HG03045 (cell line): ENCODE data around the gene PLAAT4.

Experiments
- ATAC-seq: cut with Tn5 transposase; IDR thresholded peaks from one replicate; pipeline ENCODE4 v1.9.1; 2021; ENCODE audit warnings: mild to moderate bottlenecking, moderate library complexity; ENCODE audit not compliant: unreplicated experiment

The PLAAT4 gene

GRCh38 chr11:63536669-63537292 is at the start of gene PLAAT4:
Gene PLAAT4 (plus strand): TSS chr11:63536808. CDS start chr11:63536869, 61 bp downstream.
- no peak for ATAC-seq

- no peak for ATAC-seq
Observed at GRCh38 chr11:63488789-63489188, 47.8 kb upstream of the PLAAT4 start.

- ATAC-seq = no peak
Observed at GRCh38 chr11:63489879-63490278, 46.7 kb upstream of the PLAAT4 start.

- ATAC-seq = no peak
Observed at GRCh38 chr11:63490551-63491239, 45.9 kb upstream of the PLAAT4 start, which contains the start of gene PLAAT5. Gene PLAAT5 (minus strand): TSS chr11:63491167. CDS start chr11:63491034, 133 bp downstream.

- ATAC-seq = no peak
Observed at GRCh38 chr11:63491240-63491587, 45.4 kb upstream of the PLAAT4 start.

GRCh38 chr11:63491636-63492372 is 44.8 kb upstream of the PLAAT4 start:
- no peak for ATAC-seq

GRCh38 chr11:63492441-63492840 is 44.2 kb upstream of the PLAAT4 start:
- ATAC-seq = no peak

GRCh38 chr11:63493127-63493526 is 43.5 kb upstream of the PLAAT4 start:
- no peak for ATAC-seq

GRCh38 chr11:63494975-63495374 is 41.6 kb upstream of the PLAAT4 start:
- no peak for ATAC-seq

- ATAC-seq = no peak
Observed at GRCh38 chr11:63499874-63500273, 36.7 kb upstream of the PLAAT4 start.

- ATAC-seq = no peak
Observed at GRCh38 chr11:63501236-63501635, 35.4 kb upstream of the PLAAT4 start.

- no peak for ATAC-seq
Observed at GRCh38 chr11:63502252-63502820, 34.3 kb upstream of the PLAAT4 start.

GRCh38 chr11:63503492-63503891 is 33.1 kb upstream of the PLAAT4 start:
- no peak for ATAC-seq

GRCh38 chr11:63504054-63504453 is 32.6 kb upstream of the PLAAT4 start:
- ATAC-seq = no peak

GRCh38 chr11:63504933-63505586 is 31.5 kb upstream of the PLAAT4 start:
- ATAC-seq = no peak

GRCh38 chr11:63505857-63506528 is 30.6 kb upstream of the PLAAT4 start, which contains the start of gene LGALS12:
Gene LGALS12 (plus strand): TSS chr11:63506084. CDS start chr11:63506459, 375 bp downstream.
- ATAC-seq = no peak

GRCh38 chr11:63506876-63507275 is 29.7 kb upstream of the PLAAT4 start:
- ATAC-seq = no peak

- no peak for ATAC-seq
Observed at GRCh38 chr11:63507511-63507910, 29.1 kb upstream of the PLAAT4 start.

- no peak for ATAC-seq
Observed at GRCh38 chr11:63508009-63508408, 28.6 kb upstream of the PLAAT4 start.

- ATAC-seq = no peak
Observed at GRCh38 chr11:63508745-63509144, 27.9 kb upstream of the PLAAT4 start.
